ENCODE data around the gene TRPV6. TPM values are rescaled to one million over a fixed set of nuclear protein-coding genes. Genes with fewer than 3 reads are reported as not detected.

TRPV6 gene
- total and polyA plus RNA-seq, 12 donors = under 0.01 to 0.10 (median 0.06) TPM; not detected in 8

- peak in 2 of 7 donors; percentile 9 to 43 for DNase-seq
- TF ChIP-seq CTCF (IDR thresholded peaks at IDR 0.05) = no peak
- TF ChIP-seq POLR2A (IDR thresholded peaks at IDR 0.05) = no peak
- Histone ChIP-seq H3K27ac (no peak overlapping the region), H3K4me1 (replicated peaks in 1 of 2) (no peaks in the 10 kb centered on the region), H3K36me3 (replicated peaks in 1 of 2) (no peaks in the 10 kb centered on the region), H3K4me3 (no peak overlapping the region), H3K27me3 (no peaks in the 10 kb centered on the region), H3K9me3 (replicated peaks in 1 of 3) (no peaks in the 10 kb centered on the region)
- WGBS, 4 donors = 60 to 66% (median 63%) methylated on average over 11 to 12 of the region's 12 CpGs
- intact Hi-C loops (cut with DNase I) = no loop called here
Measured at GRCh38 chr7:142894112-142894984, 8.8 kb upstream of the TRPV6 start.

- H3K36me3 ChIP-seq (replicated peaks in 1 of 2) = no peaks in the 10 kb centered on the region
- H3K4me3 ChIP-seq = no peak overlapping the region
- TF ChIP-seq CTCF (IDR thresholded peaks at IDR 0.05) (no peak), POLR2A (IDR thresholded peaks at IDR 0.05) (no peak)
- 57 to 81% (median 72%) methylated on average over 2 to 5 of the region's 5 CpGs for WGBS, 4 donors
- no peak overlapping the region for H3K27ac ChIP-seq
- no peaks in the 10 kb centered on the region for H3K9me3 ChIP-seq (replicated peaks in 1 of 3)
- no peaks in the 10 kb centered on the region for H3K27me3 ChIP-seq
- intact Hi-C loops (cut with DNase I) = no loop called here
- no peaks in the 10 kb centered on the region for H3K4me1 ChIP-seq (replicated peaks in 1 of 2)
- DNase-seq = peak in 1 of 7 donors; percentile 24
Measured at GRCh38 chr7:142892951-142893350, 7.4 kb upstream of the TRPV6 start.

GRCh38 chr7:142891490-142892082 lies 6.0 kb upstream of the TRPV6 start:
- no peak for TF ChIP-seq POLR2A (IDR thresholded peaks at IDR 0.05)
- TF ChIP-seq CTCF (IDR thresholded peaks at IDR 0.05) = no peak
- Histone ChIP-seq H3K27ac (no peak overlapping the region), H3K4me1 (replicated peaks in 1 of 2) (no peaks in the 10 kb centered on the region), H3K4me3 (no peak overlapping the region), H3K27me3 (no peaks in the 10 kb centered on the region), H3K9me3 (replicated peaks in 1 of 3) (no peaks in the 10 kb centered on the region), H3K36me3 (replicated peaks in 1 of 2) (no peaks in the 10 kb centered on the region)
- 72 to 83% (median 76%) methylated on average over 10 of the region's 10 CpGs for WGBS, 4 donors
- DNase-seq = no peak
- intact Hi-C loops (cut with DNase I) = no loop called here

GRCh38 chr7:142890874-142891485 lies 5.4 kb upstream of the TRPV6 start:
- DNase-seq = peak in 2 of 7 donors; percentile 13 to 25
- Histone ChIP-seq H3K27ac (no peak overlapping the region), H3K9me3 (replicated peaks in 1 of 3) (no peaks in the 10 kb centered on the region), H3K27me3 (no peaks in the 10 kb centered on the region), H3K4me1 (replicated peaks in 1 of 2) (no peaks in the 10 kb centered on the region), H3K36me3 (replicated peaks in 1 of 2) (no peaks in the 10 kb centered on the region), H3K4me3 (no peak overlapping the region)
- 78 to 81% (median 81%) methylated on average over 12 of the region's 12 CpGs for WGBS, 4 donors
- TF ChIP-seq POLR2A (IDR thresholded peaks at IDR 0.05) (no peak), CTCF (IDR thresholded peaks at IDR 0.05) (no peak)
- intact Hi-C loops (cut with DNase I) = no loop called here
